Activated naive CD8-positive, alpha-beta T cell (primary cell): ENCODE measurements around the gene MT1G.
"Not testable (repeated sequence)": the region's sequence is repeated elsewhere in the genome, so short reads cannot be mapped to it uniquely, and the experiment has no call there.

Experiments
- H3K27ac Mint-ChIP-seq: one replicate; pipeline ENCODE4 v1.8.0; 2021; ENCODE audit warnings: mixed read lengths
- H3K27me3 Mint-ChIP-seq: one replicate; pipeline ENCODE4 v1.8.0; 2021; ENCODE audit warnings: mixed read lengths
- H3K36me3 Mint-ChIP-seq: one replicate; pipeline ENCODE4 v1.8.0; 2021; ENCODE audit warnings: mixed read lengths
- H3K4me1 Mint-ChIP-seq: one replicate; pipeline ENCODE4 v1.8.0; 2021; ENCODE audit warnings: low read depth, mixed read lengths
- H3K4me3 Mint-ChIP-seq: one replicate; pipeline ENCODE4 v1.8.0; 2021; ENCODE audit warnings: mild to moderate bottlenecking, mixed read lengths
- H3K9me3 Mint-ChIP-seq: one replicate; pipeline ENCODE4 v1.8.0; 2021; ENCODE audit warnings: low read depth, mixed read lengths

The MT1G gene

DNA sequence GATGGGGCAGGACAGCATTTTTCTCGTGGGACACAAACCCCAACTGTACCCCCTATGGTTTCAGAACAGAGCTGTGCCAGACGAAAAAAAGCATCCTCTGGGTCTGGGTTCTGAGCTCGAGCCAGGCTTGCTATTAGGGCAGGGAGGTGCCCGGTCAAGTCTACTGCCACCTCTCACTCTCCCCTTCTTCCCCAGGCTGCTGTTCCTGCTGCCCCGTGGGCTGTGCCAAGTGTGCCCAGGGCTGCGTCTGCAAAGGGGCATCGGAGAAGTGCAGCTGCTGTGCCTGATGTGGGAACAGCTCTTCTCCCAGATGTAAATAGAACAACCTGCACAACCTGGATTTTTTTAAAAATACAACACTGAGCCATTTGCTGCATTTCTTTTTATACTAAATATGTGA, 41.2 kb downstream of the MT1G start:
- Mint-ChIP-seq H3K4me3 (no peak overlapping the region), H3K27me3 (peaks cover 10% of the 10 kb centered on the region)

DNA sequence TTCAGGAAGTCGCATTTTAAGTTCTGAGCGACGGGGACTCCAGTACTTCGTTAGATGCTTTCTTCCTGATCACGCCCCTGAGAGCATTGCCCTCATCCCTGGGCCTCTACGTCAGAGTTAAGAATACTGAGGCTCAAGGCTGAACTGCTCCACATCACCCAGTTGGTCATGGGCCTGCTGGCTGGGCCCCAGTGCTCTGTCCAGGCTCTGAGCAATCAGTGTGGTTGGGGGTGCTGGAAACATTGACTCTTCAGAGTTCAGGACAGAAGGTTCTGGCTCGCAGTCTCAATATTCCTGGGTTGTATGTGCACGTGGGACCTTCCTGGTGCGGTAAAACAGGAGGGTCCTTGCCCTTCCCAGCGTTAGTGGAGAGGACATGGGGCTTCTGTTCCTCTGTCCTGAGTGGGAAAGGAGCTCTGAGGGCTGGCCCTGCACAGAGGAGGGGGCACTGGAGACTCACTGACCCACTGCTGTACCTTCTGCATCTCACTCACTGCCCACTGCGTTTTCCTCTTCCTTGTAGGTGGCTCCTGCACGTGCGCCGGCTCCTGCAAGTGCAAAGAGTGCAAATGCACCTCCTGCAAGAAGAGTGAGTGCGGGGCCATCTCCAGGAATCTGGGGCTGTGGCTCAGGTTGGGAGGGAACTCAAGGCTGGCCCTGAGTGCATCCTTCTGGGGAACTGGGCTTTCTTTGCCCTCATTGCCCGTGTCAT, 41.8 kb downstream of the MT1G start:
- Mint-ChIP-seq H3K4me3 (peak overlapping the region; percentile 87), H3K27ac (no peak overlapping the region), H3K9me3 (no peaks in the 10 kb centered on the region), H3K36me3 (no peaks in the 10 kb centered on the region), H3K27me3 (peaks cover 5% of the 10 kb centered on the region), H3K4me1 (peaks cover 15% of the 10 kb centered on the region)

More for the DNA sequence above, 41.2 kb downstream of the MT1G start:
- H3K36me3 Mint-ChIP-seq, result no peaks in the 10 kb centered on the region
- H3K9me3 Mint-ChIP-seq, result no peaks in the 10 kb centered on the region
- H3K4me1 Mint-ChIP-seq, result peaks cover 19% of the 10 kb centered on the region
- H3K27ac Mint-ChIP-seq, result no peak overlapping the region

DNA sequence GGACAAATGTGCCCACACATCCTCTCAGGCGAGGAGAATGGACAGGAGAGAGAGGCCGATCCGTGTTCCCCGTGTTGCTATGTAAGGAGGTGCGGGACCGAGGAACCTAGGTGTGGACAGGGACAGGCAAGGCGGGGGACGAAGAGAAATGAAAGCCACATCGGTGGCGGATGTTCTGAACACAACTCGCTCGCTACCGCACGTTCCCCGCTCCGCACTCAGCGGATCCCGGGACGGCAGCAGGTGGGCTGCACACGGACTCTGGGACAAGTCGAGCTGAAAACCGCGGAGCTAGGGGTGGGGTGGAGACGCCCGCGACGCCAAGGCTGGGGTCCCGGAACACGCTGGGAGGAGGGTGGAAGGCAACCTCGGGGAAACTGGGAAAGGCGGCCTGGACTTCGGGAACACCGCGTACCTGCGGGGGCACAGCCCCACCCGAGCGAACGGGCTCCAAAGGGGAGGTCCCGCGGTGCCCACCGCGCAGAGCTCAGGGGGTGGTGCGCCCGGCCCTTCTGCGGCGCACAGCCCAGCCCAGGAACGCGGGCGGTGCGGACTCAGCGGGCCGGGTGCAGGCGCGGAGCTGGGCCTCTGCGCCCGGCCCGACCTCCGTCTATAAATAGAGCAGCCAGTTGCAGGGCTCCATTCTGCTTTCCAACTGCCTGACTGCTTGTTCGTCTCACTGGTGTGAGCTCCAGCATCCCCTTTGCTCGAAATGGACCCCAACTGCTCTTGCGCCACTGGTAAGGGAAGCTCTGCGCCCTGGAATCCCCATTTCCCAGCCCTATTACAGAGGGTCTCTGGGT, 42.5 kb downstream of the MT1G start, which contains the start of gene MT1E:
TSS of gene MT1E (plus strand) at position 642 of the 803 bp plus-strand sequence. CDS start at position 713, 71 bp downstream.
- H3K4me3 Mint-ChIP-seq, result peak within 1 kb of the TSS; percentile 88
- H3K36me3 Mint-ChIP-seq, result no peaks in the 10 kb centered on the region
- peaks cover 15% of the 10 kb centered on the region for H3K4me1 Mint-ChIP-seq
- H3K27me3 Mint-ChIP-seq, result peaks cover 2% of the 10 kb centered on the region
- peak within 1 kb of the TSS; percentile 41 for H3K27ac Mint-ChIP-seq
- no peaks in the 10 kb centered on the region for H3K9me3 Mint-ChIP-seq

DNA sequence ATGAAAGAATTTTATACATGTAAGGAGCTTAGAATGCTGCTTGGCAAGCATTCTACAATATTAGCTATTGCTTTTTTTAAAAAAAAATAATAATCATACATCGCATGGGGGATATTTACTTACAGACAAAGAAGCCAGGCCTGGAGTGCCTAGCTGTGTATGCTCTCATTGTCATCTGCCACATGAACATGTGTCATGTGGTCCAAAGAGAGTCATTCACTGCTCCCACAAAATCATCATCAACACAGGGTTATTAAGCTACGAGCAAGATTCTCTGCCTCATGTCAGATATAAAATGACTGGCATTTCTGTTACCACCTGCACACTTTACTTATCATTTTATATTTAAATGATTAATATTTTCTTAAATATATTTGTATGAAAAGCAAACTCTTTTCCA, 44.2 kb downstream of the MT1G start:
- H3K27ac Mint-ChIP-seq, result no peak overlapping the region
- H3K4me3 Mint-ChIP-seq, result no peak overlapping the region
- no peaks in the 10 kb centered on the region for H3K36me3 Mint-ChIP-seq
- H3K4me1 Mint-ChIP-seq, result peaks cover 15% of the 10 kb centered on the region
- peaks cover under 1% of the 10 kb centered on the region for H3K27me3 Mint-ChIP-seq
- H3K9me3 Mint-ChIP-seq, result no peaks in the 10 kb centered on the region

DNA sequence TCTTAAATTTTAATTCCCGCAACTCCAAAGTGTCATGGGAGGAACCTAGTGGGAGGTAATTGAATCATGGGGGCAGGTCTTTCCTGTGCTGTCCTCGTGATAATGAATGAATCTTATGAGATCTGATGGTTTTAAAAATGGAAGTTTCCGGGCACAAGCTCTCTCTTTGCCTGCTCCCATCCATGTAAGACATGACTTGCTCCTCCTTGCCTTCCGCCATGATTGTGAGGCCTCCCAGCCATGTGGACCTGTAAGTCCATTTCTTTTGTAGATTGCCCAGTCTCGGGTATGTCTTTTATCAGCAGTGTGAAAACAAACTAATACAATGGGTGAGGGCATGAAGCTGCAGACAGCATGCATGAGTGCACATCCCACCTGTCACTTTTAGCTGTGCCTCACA, 44.7 kb downstream of the MT1G start:
- H3K4me3 Mint-ChIP-seq, H3K36me3 Mint-ChIP-seq, H3K27me3 Mint-ChIP-seq, H3K9me3 Mint-ChIP-seq, H3K27ac Mint-ChIP-seq: not testable (repeated sequence)
- H3K4me1 Mint-ChIP-seq, result peaks cover 15% of the 10 kb centered on the region

DNA sequence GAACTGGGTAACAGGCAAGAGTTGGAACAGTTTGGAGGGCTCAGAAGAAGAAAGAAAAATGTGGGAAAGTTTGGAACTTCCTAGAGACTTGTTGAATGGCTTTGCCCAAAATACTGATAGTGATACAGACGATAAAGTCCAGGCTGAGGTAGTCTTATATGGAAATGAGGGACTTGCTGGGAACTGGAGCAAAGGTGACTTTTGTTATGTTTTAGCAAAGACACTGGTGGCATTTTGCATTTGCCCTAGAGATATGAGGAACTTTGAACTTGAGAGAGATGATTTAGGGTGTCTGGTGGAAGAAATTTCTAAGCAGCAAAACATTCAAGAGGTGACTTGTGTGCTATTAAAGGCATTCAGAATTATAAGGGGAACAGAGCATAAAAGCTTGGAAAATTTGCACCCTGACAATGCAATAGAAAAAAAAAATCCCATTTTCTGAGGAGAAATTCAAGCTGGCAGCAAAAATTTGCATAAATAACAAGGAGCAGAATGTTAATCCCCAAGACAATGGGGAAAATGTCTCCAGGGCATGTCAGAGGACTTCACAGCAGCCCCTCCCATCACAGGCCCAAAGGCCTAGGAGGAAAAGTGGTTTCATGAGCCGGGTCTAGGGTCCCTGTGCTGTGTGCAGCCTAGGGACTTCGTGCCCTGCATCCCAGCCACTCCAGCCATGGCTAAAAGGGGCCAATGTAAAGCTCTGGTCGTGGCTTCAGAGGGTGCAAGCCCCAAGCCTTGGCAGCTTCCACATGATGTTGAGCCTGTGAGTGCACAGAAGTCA, 46.0 kb downstream of the MT1G start:
- H3K36me3 Mint-ChIP-seq, H3K4me3 Mint-ChIP-seq, H3K27ac Mint-ChIP-seq, H3K9me3 Mint-ChIP-seq, H3K27me3 Mint-ChIP-seq: not testable (repeated sequence)
- peaks cover 23% of the 10 kb centered on the region for H3K4me1 Mint-ChIP-seq

DNA sequence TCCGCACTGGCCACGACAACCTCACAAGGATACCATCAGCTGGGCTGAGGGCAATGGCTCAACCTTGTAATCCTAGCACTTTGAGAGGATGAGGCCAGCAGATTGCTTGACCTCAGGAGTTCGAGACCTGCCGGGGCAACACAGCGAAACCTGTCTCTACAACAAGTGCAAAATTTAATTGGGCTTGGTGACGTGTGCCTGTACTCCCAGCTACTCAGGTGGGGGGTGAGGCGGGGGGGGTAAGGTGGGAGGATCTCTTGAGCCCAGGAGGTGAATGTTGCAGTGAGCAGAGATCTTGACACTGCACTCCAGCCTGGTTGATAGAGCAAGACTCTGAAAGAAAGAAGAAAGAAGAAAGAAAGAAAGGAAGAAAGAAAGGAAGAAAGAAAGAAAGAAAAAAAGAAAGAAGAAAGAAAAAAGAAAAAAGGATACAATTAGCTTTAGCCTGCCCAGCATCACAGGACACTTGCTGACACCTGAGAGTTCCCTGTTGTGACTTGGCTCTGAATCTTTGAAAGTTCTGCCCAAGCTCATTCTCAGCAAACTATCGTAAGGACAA, 47.4 kb downstream of the MT1G start:
- no peaks in the 10 kb centered on the region for H3K36me3 Mint-ChIP-seq
- no peaks in the 10 kb centered on the region for H3K27me3 Mint-ChIP-seq
- H3K4me1 Mint-ChIP-seq, result peaks cover 21% of the 10 kb centered on the region
- no peaks in the 10 kb centered on the region for H3K9me3 Mint-ChIP-seq
- no peak overlapping the region for H3K4me3 Mint-ChIP-seq
- H3K27ac Mint-ChIP-seq, result no peak overlapping the region

DNA sequence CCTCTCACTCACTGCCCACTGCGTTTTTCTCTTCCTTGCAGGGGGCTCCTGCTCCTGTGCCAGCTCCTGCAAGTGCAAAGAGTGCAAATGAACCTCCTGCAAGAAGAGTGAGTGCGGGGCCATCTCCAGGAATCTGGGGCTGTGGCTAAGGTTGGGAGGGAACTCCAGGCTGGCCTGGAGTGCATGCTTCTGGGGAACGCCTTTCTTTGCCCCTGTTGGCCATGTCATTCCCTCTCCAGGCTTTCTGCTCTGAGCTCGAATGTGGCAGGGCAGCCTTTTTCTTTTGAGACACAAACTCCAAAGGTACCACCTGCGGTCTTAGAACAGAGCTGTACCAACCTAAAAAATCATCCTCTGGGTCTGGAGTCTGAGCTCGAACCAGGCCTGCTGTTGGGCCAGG, 49.7 kb downstream of the MT1G start:
- H3K4me3 Mint-ChIP-seq, result peak overlapping the region; percentile 81

DNA sequence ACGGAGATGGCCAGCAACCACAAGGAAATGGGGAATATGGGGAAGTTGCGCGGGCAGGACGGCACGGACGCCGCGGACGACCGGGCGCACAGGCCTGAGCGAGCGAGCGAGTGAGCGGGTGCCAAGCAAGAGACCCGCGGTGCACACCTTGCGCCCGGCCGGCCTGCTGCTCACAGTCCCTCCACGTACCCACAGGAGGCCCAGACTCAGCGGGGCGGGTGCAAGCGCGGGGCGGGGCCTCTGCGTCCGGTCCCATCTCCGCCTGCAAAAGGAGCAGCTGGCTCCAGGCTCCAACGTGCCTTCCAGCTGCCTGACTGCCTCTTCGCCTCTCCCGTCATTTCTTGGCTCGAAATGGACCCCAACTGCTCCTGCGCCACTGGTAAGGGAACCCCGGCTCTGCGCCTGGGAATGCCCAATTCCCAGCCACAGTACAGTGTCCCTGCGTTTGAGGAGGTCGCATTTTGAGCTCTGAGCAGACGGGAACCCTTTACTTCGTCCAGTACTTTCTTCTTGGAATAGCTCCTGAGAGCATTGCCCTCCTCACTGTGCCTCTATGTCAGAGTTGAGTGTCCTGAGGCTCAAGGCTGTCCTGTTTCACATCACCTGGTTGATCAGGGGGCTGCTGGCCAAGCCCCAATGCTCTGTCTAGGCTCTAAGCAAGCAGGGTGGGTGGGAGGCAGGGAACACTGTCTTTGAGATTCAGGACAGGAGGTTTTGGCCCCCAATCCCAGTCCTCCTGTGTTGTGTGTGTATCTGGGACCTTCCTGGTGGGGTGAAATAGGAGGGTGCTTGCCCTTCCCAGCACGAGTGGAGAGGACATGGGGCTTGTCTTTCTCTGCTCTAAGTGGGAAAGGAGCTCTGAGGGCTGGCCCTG, 50.4 kb downstream of the MT1G start:
- H3K36me3 Mint-ChIP-seq, result no peaks in the 10 kb centered on the region

More for the DNA sequence above, 49.7 kb downstream of the MT1G start:
- no peaks in the 10 kb centered on the region for H3K27me3 Mint-ChIP-seq
- H3K9me3 Mint-ChIP-seq, result no peaks in the 10 kb centered on the region
- no peak overlapping the region for H3K27ac Mint-ChIP-seq
- no peaks in the 10 kb centered on the region for H3K36me3 Mint-ChIP-seq
- H3K4me1 Mint-ChIP-seq, result peaks cover 32% of the 10 kb centered on the region

More for the DNA sequence above, 50.4 kb downstream of the MT1G start:
- peaks cover 36% of the 10 kb centered on the region for H3K4me1 Mint-ChIP-seq
- peak overlapping the region; percentile 81 for H3K4me3 Mint-ChIP-seq
- no peaks in the 10 kb centered on the region for H3K27me3 Mint-ChIP-seq
- no peaks in the 10 kb centered on the region for H3K9me3 Mint-ChIP-seq
- H3K27ac Mint-ChIP-seq, result no peak overlapping the region
